GM12878 (cell line): Measurements from ENCODE around the gene ZNF543. TPM values are rescaled to one million over a fixed set of nuclear protein-coding genes. Genes with fewer than 3 reads are reported as not detected.
A peak's percentile ranks its signal among the peaks of the same experiment; 100 is the strongest.

ENCODE experiments used
- ATAC-seq: fragments of 200-7000 bp; cut with Tn5 transposase; 3 replicates; pipeline ENCODE4 v1.9.1; 2020; ENCODE audit warnings: mild to moderate bottlenecking, moderate library complexity
- Bru-seq: library from RNA; stranded (reverse); fragments of 400-500 nt; gene quantifications from one replicate; lab custom pipeline; 2021; lab: Mats Ljungman, UMichigan
- BruChase-seq, 2 experiments: library from RNA; stranded (reverse); fragments of 400-500 nt; gene quantifications; one replicate each; lab custom pipeline; 2021; lab: Mats Ljungman, UMichigan
- BruUV-seq: library from RNA; stranded (reverse); fragments of 400-500 nt; replicated peaks from 2 replicates; lab custom pipeline; 2021; lab: Mats Ljungman, UMichigan
- CTCF ChIA-PET: fragments of 300-600 bp; sonication (Branson Sonifier 250); formaldehyde crosslinking; extraction: SDS; loops from one replicate; lab custom pipeline; 2021; ENCODE audit warnings: inconsistent platforms; lab: Yijun Ruan, JAX
- POLR2A ChIA-PET: fragments of 350-600 bp; formaldehyde crosslinking; extraction: SDS; loops from one replicate; lab custom pipeline; 2021; ENCODE audit warnings: inconsistent platforms; lab: Charles Lee
- RAD21 ChIA-PET: fragments of 300-600 bp; sonication (Branson Sonifier 250); formaldehyde crosslinking; loops from one replicate; lab custom pipeline; 2023; ENCODE audit warnings: antibody characterized with exemption; ENCODE audit not compliant: unreplicated experiment; lab: Charles Lee
- SMC1A ChIA-PET: fragments of 300-600 bp; sonication (Branson Sonifier 250); formaldehyde crosslinking; loops from one replicate; lab custom pipeline; 2023; ENCODE audit not compliant: unreplicated experiment, uncharacterized antibody; lab: Charles Lee
- DNase-seq: peaks from one replicate; pipeline ENCODE4 v3.0.0-alpha.2; 2011; ENCODE audit warnings: low read depth, low spot score
- FAIRE-seq: peaks from 3 replicates; lab custom pipeline; 2011; peaks lifted over from hg19 to GRCh38; lab: Jason Lieb, UNC
- H2AFZ ChIP-seq: 2 replicates; pipeline ENCODE4 v1.6.0; 2011; ENCODE audit warnings: low read depth, low read length, control low read depth; ENCODE audit not compliant: control insufficient read depth
- H3K27ac ChIP-seq: 2 replicates; pipeline ENCODE4 v1.5.1; 2011; ENCODE audit warnings: control low read depth; ENCODE audit not compliant: control insufficient read depth, insufficient read depth
- H3K27me3 ChIP-seq, 2 experiments: replicated peaks in 1 of 2; 2 replicates each; pipeline versions ENCODE4 v1.6.0 to v1.6.1; 2011; ENCODE audit warnings: low read length in 1 of 2; ENCODE audit not compliant: control insufficient read depth in 2 of 2, insufficient read depth in 2 of 2
- H3K36me3 ChIP-seq, 2 experiments: 2 replicates each; pipeline ENCODE4 v1.5.1; 2011; ENCODE audit warnings: low read length in 1 of 2; ENCODE audit not compliant: control insufficient read depth in 2 of 2, insufficient read depth in 2 of 2
- H3K4me1 ChIP-seq: 2 replicates; pipeline ENCODE4 v1.6.1; 2011; ENCODE audit warnings: mild to moderate bottlenecking, low read length, moderate library complexity, mixed read lengths; ENCODE audit not compliant: control insufficient read depth, insufficient read depth
- H3K4me2 ChIP-seq: 2 replicates; pipeline ENCODE4 v1.6.0; 2011; ENCODE audit warnings: control low read depth; ENCODE audit not compliant: control insufficient read depth, insufficient read depth
- H3K4me3 ChIP-seq: fragments of 200-600 bp; sonication (generic); 2 replicates; pipeline ENCODE4 v1.5.1; 2016
- H3K79me2 ChIP-seq: 2 replicates; pipeline ENCODE4 v1.6.0; 2011; ENCODE audit warnings: low read length; ENCODE audit not compliant: control insufficient read depth, insufficient read depth
- H3K9ac ChIP-seq: 2 replicates; pipeline ENCODE4 v1.8.0; 2011; ENCODE audit warnings: low read length, control low read depth, mixed read lengths; ENCODE audit not compliant: control insufficient read depth, insufficient read depth
- H3K9me3 ChIP-seq: replicated peaks from 3 replicates; pipeline ENCODE4 v1.5.1; 2011; ENCODE audit warnings: mild to moderate bottlenecking, low read length; ENCODE audit not compliant: control insufficient read depth, insufficient read depth
- H4K20me1 ChIP-seq: 2 replicates; pipeline ENCODE4 v1.6.0; 2011; ENCODE audit not compliant: control insufficient read depth, insufficient read depth
- BRCA1 ChIP-seq: IDR thresholded peaks from 2 replicates; pipeline ENCODE4 v1.6.1; 2011; ENCODE audit warnings: low read depth, low read length, improper control_type of control experiment
- DPF2 ChIP-seq: fragments of 450-650 bp; IDR thresholded peaks from 2 replicates; pipeline ENCODE4 v1.6.1; 2017; ENCODE audit warnings: mild to moderate bottlenecking
- E2F4 ChIP-seq: IDR thresholded peaks from 2 replicates; pipeline ENCODE4 v1.6.1; 2012; ENCODE audit warnings: low read depth, low read length, improper control_type of control experiment
- GATAD2B ChIP-seq: fragments of 450-650 bp; conservative IDR thresholded peaks from 2 replicates; pipeline ENCODE4 v1.6.1; 2017; ENCODE audit warnings: low read depth, mild to moderate bottlenecking, moderate library complexity
- IKZF1 ChIP-seq: fragments of 450-650 bp; conservative IDR thresholded peaks from 2 replicates; pipeline ENCODE4 v1.6.1; 2017; ENCODE audit warnings: antibody characterized with exemption, mild to moderate bottlenecking
- MYC ChIP-seq: IDR thresholded peaks from 2 replicates; pipeline ENCODE4 v1.6.1; 2011; ENCODE audit warnings: mild to moderate bottlenecking, low read length, moderate library complexity, inconsistent platforms; ENCODE audit not compliant: insufficient read depth, insufficient replicate concordance, insufficient read length, severe bottlenecking
- PRDM15 ChIP-seq: fragments of 450-650 bp; formaldehyde crosslinking; IDR thresholded peaks from 2 replicates; pipeline ENCODE4 v1.4.0; 2020; ENCODE audit warnings: mild to moderate bottlenecking, moderate library complexity
- RFX5 ChIP-seq: IDR thresholded peaks from 2 replicates; pipeline ENCODE4 v1.6.1; 2011; ENCODE audit warnings: low read depth, low read length, improper control_type of control experiment
- RUNX3 ChIP-seq: IDR thresholded peaks from 2 replicates; pipeline ENCODE4 v1.6.1; 2012; ENCODE audit warnings: low read length, inconsistent platforms
- SMAD5 ChIP-seq: IDR thresholded peaks from 2 replicates; pipeline ENCODE4 v1.6.1; 2016; ENCODE audit warnings: antibody characterized with exemption, low read depth
- SMC3 ChIP-seq: IDR thresholded peaks from 2 replicates; pipeline ENCODE4 v1.6.1; 2011; ENCODE audit warnings: low read length, improper control_type of control experiment, borderline replicate concordance
- SUPT20H ChIP-seq: IDR thresholded peaks from 2 replicates; pipeline ENCODE4 v1.6.1; 2011; ENCODE audit warnings: low read depth, mild to moderate bottlenecking, low read length, moderate library complexity, borderline replicate concordance; ENCODE audit not compliant: control insufficient read depth
- TAF1 ChIP-seq: IDR thresholded peaks from 2 replicates; pipeline ENCODE4 v1.6.1; 2011; ENCODE audit warnings: mild to moderate bottlenecking, low read depth, low read length, borderline replicate concordance
- WGBS: methylation state at CpG from one replicate; pipeline ENCODE4 v1.1.6; 2016; ENCODE audit warnings: low lambda C conversion rate; ENCODE audit not compliant: insufficient replicate concordance, insufficient coverage; ENCODE audit errors: missing lambda C conversion rate; 5-methylcytosine and 5-hydroxymethylcytosine counted together
- in situ Hi-C: fragments of 300-500 bp; cut with MboI; formaldehyde crosslinking; loops from 9 replicates; pipeline ENCODE4 v1.14.3; 2018; ENCODE audit warnings: mixed read lengths
- intact Hi-C: fragments of 100-400 bp; cut with micrococcal nuclease; formaldehyde crosslinking; loops from one replicate; pipeline ENCODE4 v1.14.2; 2022; ENCODE audit not compliant: unreplicated experiment
- long read RNA-seq, 2 experiments: library from polyadenylated mRNA; unstranded; transcript quantifications; one replicate each; pipeline ENCODE4 v2.0.0, GENCODE V29; 2019 to 2020
- polyA minus RNA-seq, 3 experiments: library from RNA; depleted of rRNA, polyadenylated mRNA; stranded (reverse); fragments of >200 nt; gene quantifications; 2 replicates each; pipeline ENCODE4 v1.2.3, GENCODE V29; 2011
- polyA plus RNA-seq, 11 experiments: library from polyadenylated mRNA; depleted of rRNA in 4 of 11; unstranded in 6 of 11; stranded (reverse) in 5 of 11; fragments of >200 nt; fragmentation: Nextera tagmentation in 4 of 11; fragmentation: Illumina TruSeq in 1 of 11; extraction: Ambion mirVana in 4 of 11; extraction: Trizol in 1 of 11; gene quantifications; 1 replicate in 1 of 11; 2 replicates in 10 of 11; pipeline versions ENCODE4 v1.2.1 to v1.2.3, GENCODE V29; 2011 to 2016; ENCODE audit warnings: inconsistent platforms in 2 of 11, missing spikeins in 2 of 11, low read depth in 1 of 11
- total RNA-seq, 4 experiments: library from RNA; depleted of rRNA in 3 of 4; stranded (reverse); fragments of >200 nt in 3 of 4; fragmentation: Illumina TruSeq in 1 of 4; extraction: Trizol in 1 of 4; gene quantifications; 2 replicates each; pipeline versions ENCODE4 v1.2.1 to v1.2.3, GENCODE V29; 2013 to 2021

The ZNF543 gene
- total RNA-seq (2013; cell fraction: nucleolus; rRNA removed): 20.8 and 22.8 TPM in 2 replicates
- total RNA-seq (2014; rRNA removed) (9.0 and 9.5 TPM in 2 replicates), total RNA-seq (2014; rRNA removed; fragmentation: Illumina TruSeq; extraction: Trizol) (8.5 and 8.6 TPM in 2 replicates), total RNA-seq (2021) (7.3 and 8.0 TPM in 2 replicates), polyA plus RNA-seq (2011; rRNA removed) (3.4 and 4.5 TPM in 2 replicates), polyA plus RNA-seq (2014; fragmentation: Illumina TruSeq; extraction: Trizol) (2.4 and 2.7 TPM in 2 replicates), polyA plus RNA-seq (2014; fragmentation: Nextera tagmentation; extraction: Ambion mirVana) (under 1 TPM; 0.53 to 0.74 TPM), polyA plus RNA-seq (2014; rRNA removed) (3.2 and 3.5 TPM in 2 replicates), polyA plus RNA-seq (2016; fragmentation: Nextera tagmentation; extraction: Ambion mirVana) (1 to 10 TPM; 3.7 to 4.3 TPM), polyA minus RNA-seq (2011; rRNA and poly(A)+ RNA removed) (13.2 and 14.1 TPM in 2 replicates), Bru-seq, nascent RNA (percentile 81 among the genes with signal in this experiment), BruChase-seq, experiment 1, labeled RNA remaining after a 6-hour chase (percentile 75 among the genes with signal in this experiment), BruChase-seq, experiment 2, labeled RNA remaining after a 2-hour chase (percentile 79 among the genes with signal in this experiment)
- 2.7 TPM for polyA plus RNA-seq (2011; ENCODE audit: low read depth)
- 2.3 and 2.9 TPM in 2 replicates for polyA plus RNA-seq (2011; cell fraction: cytosol; rRNA removed)
- 2.8 TPM in 2 replicates for polyA plus RNA-seq (2011; cell fraction: nucleus; rRNA removed)
- polyA plus RNA-seq (2012): 2.7 and 3.0 TPM in 2 replicates
- 5.6 TPM in 2 replicates for polyA minus RNA-seq (2011; cell fraction: cytosol; rRNA and poly(A)+ RNA removed)
- polyA minus RNA-seq (2011; cell fraction: nucleus; rRNA and poly(A)+ RNA removed): 5.6 and 7.7 TPM in 2 replicates
- long read RNA-seq, experiment 1, partial matches to known transcripts: 0 of 1 reads
- long read RNA-seq, experiment 1, other reads (novel, unspliced or antisense): 0 of 1 reads
- long read RNA-seq, experiment 2, partial matches to known transcripts: 1 of 8 reads
- long read RNA-seq, experiment 2, other reads (novel, unspliced or antisense): 3 of 8 reads

- ATAC-seq: peak; percentile 98
- intact Hi-C loops: loop anchor here (1.0 kb wide), 2 partner anchors 39 to 80 kb away; partner anchors contain the start of gene ZNF805
- POLR2A ChIA-PET: interaction anchor here (1.0 to 1.5 kb wide), 2 partner anchors 19 to 30 kb away, joined by 4 read pairs; no protein-coding TSS in a partner anchor
- peaks cover 3% of the 10 kb centered on the region; the same call in 1 of the 2 replicates for H3K4me1 ChIP-seq
- H3K9me3 ChIP-seq: no peaks in the 10 kb centered on the region
- H3K36me3 ChIP-seq: peaks cover 3 to 10% of the 10 kb centered on the region in 2 experiments; a peak in 3 of 4 replicates
- CTCF ChIA-PET: interaction anchor here (0.7 to 2.8 kb wide), 3 partner anchors 30 to 48 kb away, joined by 3 to 6 read pairs (median 4); partner anchors contain the start of genes TRAPPC2B, ZNF304 and ZNF547
- H3K4me3 ChIP-seq: peak within 1 kb of the TSS; percentile 86
- SMC1A ChIA-PET: interaction anchor here (0.6 to 1.0 kb wide), 2 partner anchors 22 to 30 kb away, joined by 4 read pairs; no protein-coding TSS in a partner anchor
- no peaks in the 10 kb centered on the region for H3K27me3 ChIP-seq
- peak; percentile 97 for FAIRE-seq
- H3K4me2 ChIP-seq: peak within 1 kb of the TSS; percentile 79
- H3K79me2 ChIP-seq: peaks cover 26% of the 10 kb centered on the region
- H4K20me1 ChIP-seq: no peaks in the 10 kb centered on the region
- peak within 1 kb of the TSS; percentile 90 for H3K27ac ChIP-seq
- 1% methylated on average over 70 of the region's 71 CpGs for WGBS
- DNase-seq: peak; percentile 77
- H2AFZ ChIP-seq: peak within 1 kb of the TSS; percentile 93
- no TSS peak for BruUV-seq
- H3K9ac ChIP-seq: peak within 1 kb of the TSS; percentile 94
- RAD21 ChIA-PET: interaction anchor here (0.7 kb wide), 1 partner anchor 37 kb away, joined by 3 read pairs; no protein-coding TSS in a partner anchor
- in situ Hi-C loops: no loop called here
- TF ChIP-seq SMC3 (no peak; the same call in 1 of the 2 replicates), PRDM15 (no peak), BRCA1 (peak; percentile 43; the same call in 1 of the 2 replicates), RFX5 (peak; percentile 72), IKZF1 (peak; percentile 64), MYC (no peak), TAF1 (peak; percentile 82; the same call in 1 of the 2 replicates), SUPT20H (no peak), E2F4 (no peak), DPF2 (0 out of 2 replicates have a peak, but pooled peaks have one; percentile 51), SMAD5 (peak; percentile 88), RUNX3 (peak; percentile 39), GATAD2B (peak; percentile 42; the same call in 1 of the 2 replicates)
Observed at GRCh38 chr19:57320180-57321084, at the start of gene ZNF543. Gene ZNF543 (plus strand): TSS chr19:57320472. CDS start chr19:57320854, 382 bp downstream.
